ENCODE results near the gene PDE1A.

- TF ChIP-seq CTCF (IDR thresholded peaks at IDR 0.05), result no peak
- TF ChIP-seq FOXM1 (IDR thresholded peaks at IDR 0.05; ENCODE audit: low read depth), result no peak
- peak; percentile 27; the same call in 1 of the 2 replicates for TF ChIP-seq JUND (IDR thresholded peaks at IDR 0.05)
- no peak for TF ChIP-seq EZH2phosphoT487 (IDR thresholded peaks at IDR 0.05; ENCODE audit: borderline replicate concordance, low read depth)
- TF ChIP-seq USF1 (IDR thresholded peaks at IDR 0.05; ENCODE audit: borderline replicate concordance, low read depth), result no peak
- 0 out of 4 replicates have a peak, but pooled peaks of 1 of the 2 experiments have one; percentile 17 for TF ChIP-seq EP300 (IDR thresholded peaks at IDR 0.05; ENCODE audit: borderline replicate concordance in 1 of 2, low read depth in 1 of 2, low read length in 1 of 2)
- TF ChIP-seq YY1 (IDR thresholded peaks at IDR 0.05; ENCODE audit: low read depth), result no peak
- TF ChIP-seq SMC3 (IDR thresholded peaks at IDR 0.05; ENCODE audit: low read depth, low read length), result no peak
- TF ChIP-seq USF2 (IDR thresholded peaks at IDR 0.05; ENCODE audit: borderline replicate concordance, low read depth, low read length), result no peak
- no peak for TF ChIP-seq RAD21 (IDR thresholded peaks at IDR 0.05; ENCODE audit: low read length)
- TF ChIP-seq CHD2 (IDR thresholded peaks at IDR 0.05; ENCODE audit: low read length, partially characterized antibody), result no peak
- no peak for TF ChIP-seq POLR2AphosphoS5 (IDR thresholded peaks at IDR 0.05; ENCODE audit: low read depth, low read length)
- no peak for TF ChIP-seq TEAD4 (IDR thresholded peaks at IDR 0.05; ENCODE audit: borderline replicate concordance, insufficient read depth)
Observed at GRCh38 chr2:182128821-182129707, 297.8 kb downstream of the PDE1A start.

All from SK-N-SH (cell line).